HepG2 (cell line): ENCODE results near the gene TMEM116. TPM values are rescaled to one million over a fixed set of nuclear protein-coding genes. Genes with fewer than 3 reads are reported as not detected.
A peak's percentile ranks its signal among the peaks of the same experiment; 100 is the strongest.

Source experiments
- ATAC-seq: fragments of 200-7000 bp; cut with Tn5 transposase; 3 replicates; pipeline ENCODE4 v1.9.1; 2020; ENCODE audit warnings: mild to moderate bottlenecking, moderate library complexity
- BruUV-seq: library from RNA; stranded (reverse); fragments of 400-500 nt; replicated peaks from 2 replicates; lab custom pipeline; 2021; lab: Mats Ljungman, UMichigan
- CTCF ChIA-PET: fragments of 300-600 bp; formaldehyde crosslinking; extraction: SDS; loops from one replicate; lab custom pipeline; 2021; ENCODE audit warnings: low total read pairs, inconsistent platforms, low intra/inter-chr PET ratio; lab: Yijun Ruan, JAX
- POLR2A ChIA-PET: fragments of 350-600 bp; sonication (Branson Sonifier 250); formaldehyde crosslinking; loops from one replicate; lab custom pipeline; 2020; ENCODE audit warnings: antibody characterized with exemption, inconsistent platforms; lab: Yijun Ruan, JAX
- DNase-seq: peaks from one replicate; pipeline ENCODE4 v3.0.0-alpha.2; 2015; ENCODE audit warnings: low spot score
- FAIRE-seq: peaks from 3 replicates; lab custom pipeline; 2011; peaks lifted over from hg19 to GRCh38; lab: Jason Lieb, UNC
- H2AFZ ChIP-seq: one replicate; pipeline ENCODE4 v1.6.1; 2011; ENCODE audit warnings: low read length, inconsistent platforms
- H3K27ac ChIP-seq: fragments of 300-600 bp; 3 replicates; pipeline ENCODE4 v1.8.0; 2011; ENCODE audit warnings: mixed run types, mild to moderate bottlenecking, mixed read lengths, low read length, inconsistent platforms; ENCODE audit not compliant: insufficient read depth; ENCODE audit errors: extremely low read length
- H3K27me3 ChIP-seq, 2 experiments: fragments of 200-600 bp in 1 of 2; 2 replicates in 1 of 2; 3 replicates in 1 of 2; pipeline versions ENCODE4 v1.6.0 to v1.8.0; 2011; ENCODE audit warnings: low read length in 2 of 2, mild to moderate bottlenecking in 2 of 2, moderate library complexity in 2 of 2, inconsistent platforms in 1 of 2; ENCODE audit not compliant: insufficient read depth in 2 of 2, control insufficient read depth in 1 of 2
- H3K36me3 ChIP-seq, 2 experiments: fragments of 200-600 bp in 1 of 2; replicated peaks in 1 of 2; 2 replicates in 1 of 2; 3 replicates in 1 of 2; pipeline versions ENCODE4 v1.5.1 to v1.8.0; 2011; ENCODE audit warnings: low read length in 2 of 2, inconsistent platforms in 1 of 2; ENCODE audit not compliant: insufficient read depth in 2 of 2, control insufficient read depth in 1 of 2
- H3K4me1 ChIP-seq: 2 replicates; pipeline ENCODE4 v1.5.1; 2012; ENCODE audit warnings: low read length, inconsistent platforms; ENCODE audit not compliant: insufficient read depth
- H3K4me2 ChIP-seq: 2 replicates; pipeline ENCODE4 v1.6.0; 2011; ENCODE audit warnings: low read depth, low read length, inconsistent platforms
- H3K4me3 ChIP-seq, 3 experiments: fragments of 200-600 bp in 1 of 3; sonication (generic), shearing (Covaris generic) in 1 of 3; replicated peaks in 1 of 3; 2 replicates each; pipeline ENCODE4 v1.5.1; 2011 to 2016; ENCODE audit warnings: low read length in 3 of 3, inconsistent platforms in 2 of 3, low read depth in 2 of 3, mild to moderate bottlenecking in 2 of 3, control low read depth in 1 of 3, mixed read lengths in 1 of 3; ENCODE audit not compliant: insufficient read depth in 1 of 3
- H3K79me2 ChIP-seq: one replicate; pipeline ENCODE4 v1.6.1; 2011; ENCODE audit warnings: low read length, inconsistent platforms; ENCODE audit not compliant: insufficient read depth
- H3K9ac ChIP-seq: 2 replicates; pipeline ENCODE4 v1.6.0; 2011; ENCODE audit warnings: mild to moderate bottlenecking, low read depth, low read length, inconsistent platforms; ENCODE audit not compliant: insufficient read depth
- H3K9me3 ChIP-seq: 2 replicates; pipeline ENCODE4 v1.5.1; 2012; ENCODE audit warnings: mild to moderate bottlenecking, low read length
- H4K20me1 ChIP-seq: 2 replicates; pipeline ENCODE4 v1.6.0; 2011; ENCODE audit warnings: inconsistent platforms, mild to moderate bottlenecking, low read length, moderate library complexity; ENCODE audit not compliant: insufficient read depth
- AFF4 ChIP-seq: sonication (generic); formaldehyde crosslinking; IDR thresholded peaks from 2 replicates; pipeline ENCODE4 v1.4.0; 2020; ENCODE audit warnings: missing genetic modification reagents
- HNF4G ChIP-seq, 2 experiments: sonication (generic) in 1 of 2; formaldehyde crosslinking in 1 of 2; IDR thresholded peaks; 2 replicates each; pipeline versions ENCODE4 v1.4.0 to v1.6.1; 2011 to 2020; ENCODE audit warnings: borderline replicate concordance in 2 of 2, low read depth in 2 of 2, mild to moderate bottlenecking in 2 of 2, low read length in 1 of 2, missing genetic modification reagents in 1 of 2, moderate library complexity in 1 of 2
- JUNB ChIP-seq: sonication (generic); formaldehyde crosslinking; IDR thresholded peaks from 2 replicates; pipeline ENCODE4 v1.8.0; 2022; ENCODE audit warnings: missing genetic modification reagents, mild to moderate bottlenecking, borderline replicate concordance
- RBAK ChIP-seq: sonication (generic); formaldehyde crosslinking; IDR thresholded peaks from 2 replicates; pipeline ENCODE4 v1.5.1; 2020; ENCODE audit warnings: mild to moderate bottlenecking, missing genetic modification reagents
- SMYD3 ChIP-seq: sonication (generic); formaldehyde crosslinking; IDR thresholded peaks from 2 replicates; pipeline ENCODE4 v1.8.1; 2023; ENCODE audit warnings: mild to moderate bottlenecking, missing genetic modification reagents
- SRY ChIP-seq: sonication (generic); formaldehyde crosslinking; IDR thresholded peaks from 2 replicates; pipeline ENCODE4 v1.8.0; 2022; ENCODE audit warnings: mild to moderate bottlenecking, missing genetic modification reagents
- ZNF138 ChIP-seq: sonication (generic); formaldehyde crosslinking; IDR thresholded peaks from 2 replicates; pipeline ENCODE4 v1.5.0; 2020; ENCODE audit warnings: mild to moderate bottlenecking, low read depth, missing genetic modification reagents
- WGBS: methylation state at CpG from one replicate; pipeline ENCODE4 v1.1.6; 2017; ENCODE audit warnings: low lambda C conversion rate; 5-methylcytosine and 5-hydroxymethylcytosine counted together
- in situ Hi-C: cut with HindIII; loops from 2 replicates; pipeline ENCODE4 v1.10.0; 2017; ENCODE audit warnings: low pct_unique_long_range_greater_than_20kb; ENCODE audit not compliant: extremely low pct_ligation_motif_present
- intact Hi-C: fragments of 100-400 bp; cut with micrococcal nuclease; formaldehyde crosslinking; loops from one replicate; pipeline ENCODE4 v1.10.0; 2022; ENCODE audit not compliant: unreplicated experiment
- polyA plus RNA-seq, 8 experiments: library from polyadenylated mRNA; depleted of rRNA in 3 of 8; stranded (reverse) in 7 of 8; unstranded in 1 of 8; fragments of >200 nt; fragmentation: Illumina TruSeq in 4 of 8; extraction: Trizol in 4 of 8; gene quantifications; 2 replicates each; pipeline versions ENCODE4 v1.2.1 to v1.2.3, GENCODE V29; 2011 to 2016; ENCODE audit warnings: low read depth in 4 of 8, missing spikeins in 1 of 8, mixed read lengths in 1 of 8; ENCODE audit not compliant: insufficient read depth in 1 of 8
- total RNA-seq, 5 experiments: library from RNA; depleted of rRNA; stranded (reverse); fragments of >200 nt; fragmentation: Illumina TruSeq; extraction: Trizol; gene quantifications; 2 replicates each; pipeline ENCODE4 v1.2.3, GENCODE V29; 2016; ENCODE audit warnings: low read depth in 1 of 5
- TF ChIP-seq, protein P1 (sequence below): sonication (generic); formaldehyde crosslinking; IDR thresholded peaks from 2 replicates; pipeline ENCODE4 v1.4.0; 2020; ENCODE audit warnings: mild to moderate bottlenecking, low read depth, missing genetic modification reagents

The TMEM116 gene
- total and polyA plus RNA-seq, 2 of the 13 experiments (the other 11 are each of a cell fraction or from before 2014, with no cell fraction given), result 14.0 to 17.8 TPM

DNA sequence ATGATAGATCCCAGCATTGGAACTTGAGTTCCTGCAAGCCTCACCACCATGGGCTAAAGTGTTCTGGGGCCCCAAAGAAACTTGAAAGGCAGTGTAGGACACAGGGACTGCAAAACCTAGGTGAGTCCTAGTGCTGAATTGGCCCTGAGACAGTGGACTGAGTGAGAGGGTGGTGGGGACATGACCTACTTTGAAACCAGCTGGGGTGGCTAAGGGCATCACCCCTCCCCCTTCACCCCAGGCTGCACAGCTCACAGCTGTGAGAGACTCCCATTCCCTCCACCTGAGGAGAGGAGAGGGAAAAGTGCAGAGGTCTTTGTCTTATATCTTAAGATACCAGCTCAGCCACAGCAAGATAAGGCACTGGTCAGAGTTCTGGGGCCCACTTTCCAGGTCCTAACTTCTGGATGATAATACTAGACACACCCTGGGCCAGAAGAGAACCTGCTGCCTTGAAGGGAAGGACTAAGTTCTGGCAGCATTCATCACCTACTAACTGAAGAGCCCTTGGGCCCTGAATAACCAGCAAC is 108.5 kb downstream of the TMEM116 start:
- FAIRE-seq (no peak), ATAC-seq (peak; percentile 27; the same call in 1 of the 3 replicates), DNase-seq (no peak)
- no peaks in the 10 kb centered on the region for H3K4me1 ChIP-seq
- ChIA-PET CTCF (no interaction called here), POLR2A (no interaction called here)
- no peaks in the 10 kb centered on the region for H3K36me3 ChIP-seq
- H3K27me3 ChIP-seq, result no peaks in the 10 kb centered on the region
- no peak overlapping the region for H3K27ac ChIP-seq
- intact Hi-C loops (no loop called here), in situ Hi-C loops (no loop called here)
- no TSS peak for BruUV-seq
- no peak overlapping the region for H3K4me3 ChIP-seq
- no peak overlapping the region for H3K9ac ChIP-seq
- no peak overlapping the region for H2AFZ ChIP-seq
- no peaks in the 10 kb centered on the region for H4K20me1 ChIP-seq
- TF ChIP-seq, protein P1, sequence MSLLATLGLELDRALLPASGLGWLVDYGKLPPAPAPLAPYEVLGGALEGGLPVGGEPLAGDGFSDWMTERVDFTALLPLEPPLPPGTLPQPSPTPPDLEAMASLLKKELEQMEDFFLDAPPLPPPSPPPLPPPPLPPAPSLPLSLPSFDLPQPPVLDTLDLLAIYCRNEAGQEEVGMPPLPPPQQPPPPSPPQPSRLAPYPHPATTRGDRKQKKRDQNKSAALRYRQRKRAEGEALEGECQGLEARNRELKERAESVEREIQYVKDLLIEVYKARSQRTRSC, result no peak
- no peak for TF ChIP-seq SMYD3 (CRISPR knock-in tag)
- no peak for TF ChIP-seq RBAK
- no peak for TF ChIP-seq SRY (CRISPR knock-in tag)
- no peak for TF ChIP-seq JUNB (CRISPR knock-in tag)
- H3K9me3 ChIP-seq, result no peaks in the 10 kb centered on the region
- no peaks in the 10 kb centered on the region for H3K79me2 ChIP-seq
- H3K4me2 ChIP-seq, result no peak overlapping the region

- 76% methylated on average over 4 of the region's 4 CpGs for WGBS
- Histone ChIP-seq H4K20me1 (no peaks in the 10 kb centered on the region), H3K27me3 (no peaks in the 10 kb centered on the region), H2AFZ (no peak overlapping the region), H3K4me2 (no peak overlapping the region), H3K27ac (no peak overlapping the region), H3K79me2 (no peaks in the 10 kb centered on the region), H3K36me3 (peaks cover 0 to 2% of the 10 kb centered on the region in 2 experiments; a peak in 1 of 5 replicates), H3K4me3 (no peak overlapping the region), H3K4me1 (peaks cover 11% of the 10 kb centered on the region), H3K9me3 (no peaks in the 10 kb centered on the region), H3K9ac (no peak overlapping the region)
- CTCF ChIA-PET, result no interaction called here
- POLR2A ChIA-PET, result no interaction called here
- DNase-seq (no peak), FAIRE-seq (no peak), ATAC-seq (peak; percentile 18; the same call in 1 of the 3 replicates)
- intact Hi-C loops (no loop called here), in situ Hi-C loops (no loop called here)
- TF ChIP-seq AFF4 (CRISPR knock-in tag), result no peak
- TF ChIP-seq ZNF138, result no peak
- TF ChIP-seq HNF4G (IDR thresholded peaks at IDR 0.05; ENCODE audit: borderline replicate concordance, low read depth, low read length), result no peak
- TF ChIP-seq HNF4G (CRISPR knock-in tag; IDR thresholded peaks at IDR 0.05; ENCODE audit: borderline replicate concordance, low read depth), result no peak
- no TSS peak for BruUV-seq
Observed at GRCh38 chr12:111901182-111901581, 111.8 kb downstream of the TMEM116 start.
